Measurements from ENCODE around the gene CTSC. TPM values are rescaled to one million over a fixed set of nuclear protein-coding genes. Genes with fewer than 3 reads are reported as not detected.

CTSC gene
- total RNA-seq, 4 donors from 2014 or later = 54.8 to 87.5 (median 64.2) TPM

DNA sequence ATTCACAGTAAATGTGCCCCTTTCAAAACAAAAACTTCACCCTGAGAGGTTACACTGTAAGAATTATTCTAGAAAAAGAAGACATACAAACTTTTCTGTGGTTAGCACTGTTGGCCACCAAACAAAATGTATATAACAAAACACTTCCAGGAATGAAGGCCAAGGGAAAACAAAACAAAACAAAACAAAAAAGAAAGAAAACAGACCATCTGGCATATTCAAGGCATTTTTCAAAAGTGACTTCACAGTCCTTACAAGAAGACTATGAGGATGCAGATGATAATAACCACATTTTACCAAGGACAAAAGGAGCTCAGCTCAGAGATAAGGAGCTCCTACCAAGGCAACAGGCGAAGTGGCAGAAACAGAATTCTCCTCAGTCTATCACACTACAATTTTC, 24.9 kb downstream of the CTSC start:
- WGBS, 2 donors = 0% methylated on average over 1 of the region's 1 CpG
- H3K4me3 ChIP-seq (replicated peaks in 1 of 3) = no peak overlapping the region
- H3K9me3 ChIP-seq = no peaks in the 10 kb centered on the region
- no peak overlapping the region for H3K27ac ChIP-seq
- DNase-seq = no peak
- intact Hi-C loops (cut with DNase I) = no loop called here
- no peaks in the 10 kb centered on the region for H3K27me3 ChIP-seq
- peaks cover under 1 to 1% of the 10 kb centered on the region in 2 donors for H3K4me1 ChIP-seq
- TF ChIP-seq, protein P1, sequence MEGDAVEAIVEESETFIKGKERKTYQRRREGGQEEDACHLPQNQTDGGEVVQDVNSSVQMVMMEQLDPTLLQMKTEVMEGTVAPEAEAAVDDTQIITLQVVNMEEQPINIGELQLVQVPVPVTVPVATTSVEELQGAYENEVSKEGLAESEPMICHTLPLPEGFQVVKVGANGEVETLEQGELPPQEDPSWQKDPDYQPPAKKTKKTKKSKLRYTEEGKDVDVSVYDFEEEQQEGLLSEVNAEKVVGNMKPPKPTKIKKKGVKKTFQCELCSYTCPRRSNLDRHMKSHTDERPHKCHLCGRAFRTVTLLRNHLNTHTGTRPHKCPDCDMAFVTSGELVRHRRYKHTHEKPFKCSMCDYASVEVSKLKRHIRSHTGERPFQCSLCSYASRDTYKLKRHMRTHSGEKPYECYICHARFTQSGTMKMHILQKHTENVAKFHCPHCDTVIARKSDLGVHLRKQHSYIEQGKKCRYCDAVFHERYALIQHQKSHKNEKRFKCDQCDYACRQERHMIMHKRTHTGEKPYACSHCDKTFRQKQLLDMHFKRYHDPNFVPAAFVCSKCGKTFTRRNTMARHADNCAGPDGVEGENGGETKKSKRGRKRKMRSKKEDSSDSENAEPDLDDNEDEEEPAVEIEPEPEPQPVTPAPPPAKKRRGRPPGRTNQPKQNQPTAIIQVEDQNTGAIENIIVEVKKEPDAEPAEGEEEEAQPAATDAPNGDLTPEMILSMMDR (IDR thresholded peaks at IDR 0.05) = no peak
- no peak for TF ChIP-seq POLR2A (IDR thresholded peaks at IDR 0.05)
- no peaks in the 10 kb centered on the region for H3K36me3 ChIP-seq

DNA sequence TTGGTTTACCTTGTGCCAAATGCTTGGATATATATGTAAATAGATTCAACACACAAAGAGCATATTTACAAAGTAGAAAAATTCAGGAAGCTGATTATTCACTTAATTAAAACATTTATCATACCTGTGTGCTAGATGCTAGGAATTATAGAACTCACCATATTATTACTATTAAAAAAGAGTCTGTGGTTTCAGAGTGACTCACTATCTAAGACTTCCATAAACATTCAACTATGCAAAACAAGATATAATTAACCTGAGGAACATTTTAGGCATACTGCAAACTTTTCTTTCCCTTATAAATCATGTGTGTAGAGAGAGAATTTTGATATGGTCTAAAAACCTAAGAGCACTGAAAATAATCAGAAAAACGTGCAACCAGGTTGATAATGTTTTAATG, 27.3 kb downstream of the CTSC start:
- no peak for DNase-seq
- no peaks in the 10 kb centered on the region for H3K9me3 ChIP-seq
- no peak overlapping the region for H3K27ac ChIP-seq
- no peaks in the 10 kb centered on the region for H3K4me1 ChIP-seq
- H3K36me3 ChIP-seq = no peaks in the 10 kb centered on the region
- TF ChIP-seq, protein P1 (IDR thresholded peaks at IDR 0.05) = no peak
- TF ChIP-seq POLR2A (IDR thresholded peaks at IDR 0.05) = no peak
- no peaks in the 10 kb centered on the region for H3K27me3 ChIP-seq
- no peak overlapping the region for H3K4me3 ChIP-seq (replicated peaks in 1 of 3)
- intact Hi-C loops (cut with DNase I) = no loop called here
- 77 to 79% methylated on average over 1 of the region's 1 CpG for WGBS, 2 donors

DNA sequence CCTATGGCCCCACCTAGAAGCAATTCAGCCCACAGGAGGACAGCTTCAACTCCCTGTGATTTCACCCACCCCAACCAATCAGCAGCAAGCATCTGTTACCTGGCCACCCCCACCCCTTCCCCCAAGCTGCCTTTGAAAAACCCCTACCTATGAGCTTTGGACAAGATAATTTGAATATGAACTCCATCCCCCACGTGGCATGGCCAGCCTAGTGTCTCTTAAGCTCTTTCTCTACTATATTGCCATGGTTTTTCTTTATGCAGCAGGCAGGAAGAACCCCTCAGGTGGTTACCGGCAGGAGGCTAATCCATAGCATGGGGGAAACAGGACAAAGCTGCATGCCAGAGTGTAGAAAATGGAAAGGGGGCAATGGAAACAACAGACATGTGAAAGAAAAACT, 29.0 kb downstream of the CTSC start:
- TF ChIP-seq, protein P1 (IDR thresholded peaks at IDR 0.05) = no peak
- TF ChIP-seq POLR2A (IDR thresholded peaks at IDR 0.05) = no peak
- H3K4me3 ChIP-seq (replicated peaks in 1 of 3) = no peak overlapping the region
- 63 to 64% methylated on average over 2 of the region's 2 CpGs for WGBS, 2 donors
- no peak overlapping the region for H3K27ac ChIP-seq
- H3K36me3 ChIP-seq = no peaks in the 10 kb centered on the region
- intact Hi-C loops (cut with DNase I) = no loop called here
- H3K27me3 ChIP-seq = no peaks in the 10 kb centered on the region
- no peak for DNase-seq
- H3K9me3 ChIP-seq = no peaks in the 10 kb centered on the region
- H3K4me1 ChIP-seq = no peaks in the 10 kb centered on the region

DNA sequence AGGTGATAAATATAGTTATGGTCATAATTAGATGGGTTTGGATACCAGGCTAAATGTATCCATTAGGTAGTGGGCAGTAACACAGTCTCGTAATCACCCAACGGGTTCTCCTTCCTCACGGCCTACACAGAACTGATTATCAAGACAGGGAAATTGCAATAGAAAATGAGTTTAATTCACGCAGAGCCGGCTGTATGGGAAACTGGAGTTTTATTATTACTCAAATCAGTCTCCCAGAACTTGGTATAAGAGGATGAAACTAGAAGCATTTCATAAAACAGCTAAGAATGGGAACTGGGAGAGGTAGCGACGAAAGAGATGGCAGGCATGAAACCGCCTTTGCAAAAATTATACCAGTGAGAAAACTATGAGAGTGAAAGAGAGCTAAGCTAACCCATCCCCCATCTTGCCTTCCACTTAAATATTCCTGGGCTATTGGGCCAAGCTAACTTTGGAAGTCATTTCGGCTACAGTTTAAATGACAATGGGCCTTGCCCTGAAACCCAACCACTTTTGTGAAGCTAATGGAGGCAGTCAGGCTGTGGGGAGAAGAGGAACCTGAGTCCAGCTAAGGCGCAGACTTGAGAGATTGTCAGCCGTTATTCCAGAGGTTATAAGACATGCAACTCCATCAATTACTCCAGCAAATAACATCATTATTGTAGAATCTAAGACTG, 29.6 kb downstream of the CTSC start:
- no peak overlapping the region for H3K4me3 ChIP-seq (replicated peaks in 1 of 3)
- DNase-seq = no peak
- TF ChIP-seq, protein P1 (IDR thresholded peaks at IDR 0.05) = no peak
- no peak for TF ChIP-seq POLR2A (IDR thresholded peaks at IDR 0.05)
- no peaks in the 10 kb centered on the region for H3K27me3 ChIP-seq
- no peak overlapping the region for H3K27ac ChIP-seq
- H3K4me1 ChIP-seq = no peaks in the 10 kb centered on the region
- H3K36me3 ChIP-seq = no peaks in the 10 kb centered on the region
- H3K9me3 ChIP-seq = no peaks in the 10 kb centered on the region
- 93 to 94% methylated on average over 11 of the region's 11 CpGs for WGBS, 2 donors
- intact Hi-C loops (cut with DNase I) = no loop called here

DNA sequence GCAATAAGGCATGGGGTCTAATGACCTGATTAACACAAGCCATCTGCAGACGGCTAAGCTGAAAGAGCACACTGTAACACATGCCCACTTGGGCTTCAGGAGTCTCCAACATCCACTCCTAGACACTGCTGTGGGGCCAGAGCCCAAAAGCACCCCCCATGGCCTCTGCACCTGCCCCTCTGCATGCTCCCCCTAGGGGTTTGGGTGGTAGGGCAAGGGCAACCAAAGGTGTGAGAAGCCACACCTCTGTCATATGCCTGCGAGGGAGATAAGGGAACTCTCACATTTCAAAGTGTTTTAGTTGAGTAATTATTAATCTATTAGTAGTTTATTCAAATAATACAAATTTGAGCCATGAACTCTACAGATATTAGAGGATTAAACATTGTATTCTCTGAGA, 30.8 kb downstream of the CTSC start:
- WGBS, 2 donors = 91 to 93% methylated on average over 2 of the region's 2 CpGs
- intact Hi-C loops (cut with DNase I) = no loop called here
- Histone ChIP-seq H3K4me1 (peaks cover 4% of the 10 kb centered on the region in 2 donors), H3K36me3 (no peaks in the 10 kb centered on the region), H3K27ac (no peak overlapping the region), H3K27me3 (no peaks in the 10 kb centered on the region), H3K9me3 (no peaks in the 10 kb centered on the region), H3K4me3 (replicated peaks in 1 of 3) (no peak overlapping the region)
- no peak for TF ChIP-seq POLR2A (IDR thresholded peaks at IDR 0.05)
- TF ChIP-seq, protein P1 (IDR thresholded peaks at IDR 0.05) = no peak
- no peak for DNase-seq
